OCI-LY3 (cell line): Measurements from ENCODE around the gene MOB3B.

ENCODE experiments used
- H2AFZ ChIP-seq: fragments of 200-600, 300-600 bp; shearing (Covaris generic); 2 replicates; pipeline ENCODE4 v1.6.0; 2014; ENCODE audit warnings: antibody characterized with exemption, low read depth, low read length
- H3K27ac ChIP-seq: fragments of 200-600, 300-600 bp; sonication (generic); 2 replicates; pipeline ENCODE4 v1.5.1; 2014; ENCODE audit warnings: mild to moderate bottlenecking, low read length, moderate library complexity, mixed read lengths
- H3K27me3 ChIP-seq: fragments of 200-600, 300-600 bp; sonication (generic); 2 replicates; pipeline ENCODE4 v1.6.1; 2014; ENCODE audit warnings: low read depth, low read length, mixed read lengths
- H3K36me3 ChIP-seq: fragments of 200-600, 300-600 bp; sonication (generic); replicated peaks from 2 replicates; pipeline ENCODE3; 2014; ENCODE audit warnings: low read depth, low read length, mixed read lengths
- H3K4me1 ChIP-seq: fragments of 300-600, 200-600 bp; sonication (generic); 2 replicates; pipeline ENCODE4 v1.6.1; 2014; ENCODE audit warnings: low read length, mixed read lengths
- H3K4me2 ChIP-seq: fragments of 200-600, 300-600 bp; sonication (generic); 2 replicates; pipeline ENCODE4 v1.6.1; 2014; ENCODE audit warnings: low read length, mixed read lengths
- H3K4me3 ChIP-seq: fragments of 300-600, 200-600 bp; sonication (generic); 2 replicates; pipeline ENCODE4 v1.5.1; 2014; ENCODE audit warnings: antibody characterized with exemption, mild to moderate bottlenecking, low read length, moderate library complexity
- H3K79me2 ChIP-seq: fragments of 300-600, 200-600 bp; shearing (Covaris generic); 2 replicates; pipeline ENCODE4 v1.6.1; 2014; ENCODE audit warnings: mild to moderate bottlenecking, low read length, mixed read lengths
- H3K9ac ChIP-seq: fragments of 300-600, 200-600 bp; shearing (Covaris generic); 2 replicates; pipeline ENCODE4 v1.6.0; 2014; ENCODE audit warnings: mild to moderate bottlenecking, low read length, moderate library complexity
- H3K9me3 ChIP-seq: fragments of 200-600, 300-600 bp; shearing (Covaris generic); 2 replicates; pipeline ENCODE4 v1.6.1; 2014; ENCODE audit warnings: low read length, mixed read lengths; ENCODE audit not compliant: insufficient read depth
- H4K20me1 ChIP-seq: fragments of 200-600, 300-600 bp; sonication (generic); 2 replicates; pipeline ENCODE4 v1.6.1; 2016; ENCODE audit warnings: low read length, mixed read lengths; ENCODE audit not compliant: insufficient read depth
- CTCF ChIP-seq: fragments of 200-600, 300-600 bp; sonication (generic); IDR thresholded peaks from 2 replicates; pipeline ENCODE4 v1.5.1; 2014; ENCODE audit warnings: antibody characterized with exemption, low read length, low read depth
- EZH2phosphoT487 ChIP-seq: fragments of 200-600 bp; shearing (Covaris generic); IDR thresholded peaks from 2 replicates; pipeline ENCODE4 v1.6.1; 2018; ENCODE audit warnings: antibody characterized with exemption, mixed run types, low read depth

Gene MOB3B

GRCh38 chr9:27362447-27363210 is 167.0 kb downstream of the MOB3B start:
- Histone ChIP-seq H3K9ac (no peak overlapping the region), H3K27ac (no peak overlapping the region), H2AFZ (no peak overlapping the region), H3K27me3 (peaks cover 45% of the 10 kb centered on the region), H3K4me2 (no peak overlapping the region), H3K4me1 (peaks cover 28% of the 10 kb centered on the region), H4K20me1 (peaks cover 13% of the 10 kb centered on the region; the same call in 1 of the 2 replicates), H3K9me3 (no peaks in the 10 kb centered on the region), H3K4me3 (no peak overlapping the region), H3K79me2 (no peaks in the 10 kb centered on the region), H3K36me3 (no peaks in the 10 kb centered on the region)
- TF ChIP-seq EZH2phosphoT487 (no peak), CTCF (no peak)

- TF ChIP-seq EZH2phosphoT487 = no peak
- TF ChIP-seq CTCF = no peak
- 0 out of 2 replicates have a peak, but pooled peaks cover 7% of the 10 kb centered on the region for H4K20me1 ChIP-seq
- peaks cover 17% of the 10 kb centered on the region for H3K4me1 ChIP-seq
- no peaks in the 10 kb centered on the region for H3K36me3 ChIP-seq
- H3K79me2 ChIP-seq = no peaks in the 10 kb centered on the region
- no peak overlapping the region for H3K4me3 ChIP-seq
- H3K27me3 ChIP-seq = peaks cover 43% of the 10 kb centered on the region
- H3K9me3 ChIP-seq = no peaks in the 10 kb centered on the region
- H3K27ac ChIP-seq = no peak overlapping the region
- H3K9ac ChIP-seq = no peak overlapping the region
- no peak overlapping the region for H3K4me2 ChIP-seq
- no peak overlapping the region for H2AFZ ChIP-seq
Observed at GRCh38 chr9:27361492-27361891, 168.1 kb downstream of the MOB3B start.

- Histone ChIP-seq H3K9me3 (no peaks in the 10 kb centered on the region), H3K27ac (no peak overlapping the region), H3K27me3 (peaks cover 35% of the 10 kb centered on the region), H3K36me3 (no peaks in the 10 kb centered on the region), H3K4me1 (no peaks in the 10 kb centered on the region), H3K4me2 (no peak overlapping the region), H4K20me1 (no peaks in the 10 kb centered on the region), H3K9ac (no peak overlapping the region), H3K4me3 (no peak overlapping the region), H3K79me2 (no peaks in the 10 kb centered on the region), H2AFZ (no peak overlapping the region)
- TF ChIP-seq EZH2phosphoT487 (no peak), CTCF (no peak)
Observed at GRCh38 chr9:27359763-27360162, 169.9 kb downstream of the MOB3B start.

- no peak for TF ChIP-seq EZH2phosphoT487
- no peak for TF ChIP-seq CTCF
- no peaks in the 10 kb centered on the region for H3K9me3 ChIP-seq
- no peak overlapping the region for H3K9ac ChIP-seq
- H3K4me2 ChIP-seq = no peak overlapping the region
- H3K4me1 ChIP-seq = no peaks in the 10 kb centered on the region
- H3K27ac ChIP-seq = no peak overlapping the region
- H2AFZ ChIP-seq = no peak overlapping the region
- no peak overlapping the region for H3K4me3 ChIP-seq
- H3K79me2 ChIP-seq = no peaks in the 10 kb centered on the region
- no peaks in the 10 kb centered on the region for H3K36me3 ChIP-seq
- no peaks in the 10 kb centered on the region for H4K20me1 ChIP-seq
- peaks cover 24% of the 10 kb centered on the region for H3K27me3 ChIP-seq
Observed at GRCh38 chr9:27358007-27358406, 171.6 kb downstream of the MOB3B start.
